Muscle of back (tissue), 13 donors: Measurements from ENCODE around the gene LPIN3. TPM values are rescaled to one million over a fixed set of nuclear protein-coding genes. Genes with fewer than 3 reads are reported as not detected.
"Not testable (repeated sequence)": the region's sequence is repeated elsewhere in the genome, so short reads cannot be mapped to it uniquely, and the experiment has no call there.

Experiments
- DNase-seq, 3 donors: peaks; one replicate each; pipeline versions ENCODE4 v3.0.0 to v3.0.0-alpha.2; 2013
- long read RNA-seq, 9 donors: transcript quantifications; one replicate each; lab custom pipeline, GENCODE V29; 2026
- polyA plus RNA-seq, 10 donors: library from polyadenylated mRNA; unstranded; fragments of 120-200 nt; gene quantifications; one replicate each; pipeline ENCODE4 v1.2.1, GENCODE V29; 2013; ENCODE audit not compliant: insufficient read length in 10 of 10

LPIN3 gene, protein sequence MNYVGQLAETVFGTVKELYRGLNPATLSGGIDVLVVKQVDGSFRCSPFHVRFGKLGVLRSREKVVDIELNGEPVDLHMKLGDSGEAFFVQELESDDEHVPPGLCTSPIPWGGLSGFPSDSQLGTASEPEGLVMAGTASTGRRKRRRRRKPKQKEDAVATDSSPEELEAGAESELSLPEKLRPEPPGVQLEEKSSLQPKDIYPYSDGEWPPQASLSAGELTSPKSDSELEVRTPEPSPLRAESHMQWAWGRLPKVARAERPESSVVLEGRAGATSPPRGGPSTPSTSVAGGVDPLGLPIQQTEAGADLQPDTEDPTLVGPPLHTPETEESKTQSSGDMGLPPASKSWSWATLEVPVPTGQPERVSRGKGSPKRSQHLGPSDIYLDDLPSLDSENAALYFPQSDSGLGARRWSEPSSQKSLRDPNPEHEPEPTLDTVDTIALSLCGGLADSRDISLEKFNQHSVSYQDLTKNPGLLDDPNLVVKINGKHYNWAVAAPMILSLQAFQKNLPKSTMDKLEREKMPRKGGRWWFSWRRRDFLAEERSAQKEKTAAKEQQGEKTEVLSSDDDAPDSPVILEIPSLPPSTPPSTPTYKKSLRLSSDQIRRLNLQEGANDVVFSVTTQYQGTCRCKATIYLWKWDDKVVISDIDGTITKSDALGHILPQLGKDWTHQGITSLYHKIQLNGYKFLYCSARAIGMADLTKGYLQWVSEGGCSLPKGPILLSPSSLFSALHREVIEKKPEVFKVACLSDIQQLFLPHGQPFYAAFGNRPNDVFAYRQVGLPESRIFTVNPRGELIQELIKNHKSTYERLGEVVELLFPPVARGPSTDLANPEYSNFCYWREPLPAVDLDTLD
- polyA plus RNA-seq, result 1 to 10 TPM; 2.6 to 6.5 (median 3.4) TPM
- long read RNA-seq, donor 1, partial matches to known transcripts, result 17 of 17 reads
- long read RNA-seq, donor 1, other reads (novel, unspliced or antisense), result 0 of 17 reads
- long read RNA-seq, donor 2, result 0 reads
- long read RNA-seq, donor 3, result 0 reads
- long read RNA-seq, donor 4, result 0 reads
- long read RNA-seq, donor 5, partial matches to known transcripts, result 14 of 14 reads
- long read RNA-seq, donor 5, other reads (novel, unspliced or antisense), result 0 of 14 reads
- long read RNA-seq, donor 6, partial matches to known transcripts, result 10 of 19 reads
- long read RNA-seq, donor 6, other reads (novel, unspliced or antisense), result 9 of 19 reads
- long read RNA-seq, donor 7, partial matches to known transcripts, result 20 of 20 reads
- long read RNA-seq, donor 7, other reads (novel, unspliced or antisense), result 0 of 20 reads
- long read RNA-seq, donor 8, result 0 reads
- long read RNA-seq, donor 9, result 0 reads

DNA sequence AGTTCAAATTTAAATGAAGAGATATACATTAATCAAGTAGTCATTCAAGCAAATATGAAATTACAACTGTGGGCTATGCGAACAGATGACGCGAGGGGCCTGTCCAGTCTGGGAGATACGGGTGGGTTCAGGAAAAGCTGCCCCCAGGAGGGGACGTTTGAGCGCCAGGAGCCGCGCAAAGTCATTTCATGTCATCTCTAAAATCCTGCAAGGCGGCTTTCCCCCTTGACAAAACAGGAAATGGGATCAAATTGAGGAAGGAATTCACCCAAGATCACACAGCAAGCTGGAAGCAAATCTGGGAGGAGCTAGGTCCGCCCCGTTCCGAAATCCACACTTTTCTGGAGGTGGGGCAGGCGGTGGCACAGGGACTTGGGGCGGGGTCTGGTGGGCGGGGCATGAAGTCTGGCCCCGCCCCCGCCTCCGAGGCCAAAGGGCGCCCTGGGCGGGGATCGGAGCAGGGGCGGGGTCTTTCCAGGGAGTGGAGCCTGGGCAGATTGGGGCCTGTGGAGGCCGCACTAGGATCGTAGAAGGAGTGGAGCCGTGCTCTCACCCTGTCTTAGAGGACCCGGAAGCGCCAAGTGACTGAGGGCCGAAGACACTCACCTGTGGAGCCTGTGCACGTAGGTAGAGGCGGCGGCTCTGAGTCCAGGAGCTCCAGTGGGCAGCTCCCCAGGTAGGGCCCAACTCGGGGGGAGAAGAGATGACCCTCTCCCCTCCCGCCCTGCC is at the start of gene LPIN3:
Gene LPIN3, plus strand, starts transcription at position 495 of the 729 bp plus-strand sequence. CDS start 4,983 bp downstream, outside the sequence.
- peak; percentile 79 to 91 (median 80) for DNase-seq

DNA sequence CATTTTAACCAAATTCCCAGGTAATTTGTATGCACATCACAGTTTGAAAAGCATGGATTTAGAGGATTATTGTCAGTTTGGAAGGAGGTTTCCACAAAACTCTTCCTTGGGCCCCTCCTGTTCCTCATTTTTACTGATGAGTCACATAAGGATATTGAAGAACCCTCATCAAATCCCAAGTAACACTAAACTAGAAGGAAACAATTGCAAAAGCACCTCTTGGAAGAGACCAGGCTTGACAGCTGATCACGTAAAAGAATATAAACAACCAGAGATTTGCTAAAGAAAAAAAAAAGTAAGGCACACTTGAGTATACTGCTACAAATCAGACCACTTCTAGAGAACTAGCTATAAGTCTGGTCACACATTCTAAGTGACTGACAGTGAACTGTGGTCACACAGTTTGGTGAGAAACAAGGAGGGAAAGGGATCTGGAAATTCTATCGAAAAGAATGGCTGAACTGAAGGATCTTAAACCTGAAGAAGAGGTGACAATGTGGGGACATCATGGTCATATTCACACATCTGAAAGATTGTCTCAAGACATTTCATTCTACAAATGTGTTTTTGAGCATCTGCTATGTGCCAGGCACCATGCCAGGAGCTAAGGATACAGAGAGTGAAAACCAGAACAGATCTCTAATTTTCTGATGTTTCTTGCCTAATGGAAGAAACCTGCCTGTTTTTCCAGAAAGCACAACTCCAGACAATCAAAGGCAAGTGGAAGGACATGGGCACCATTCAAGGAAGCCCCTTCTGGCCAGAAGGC is 47.2 kb upstream of the LPIN3 start:
- DNase-seq, result peak in 1 of 3 donors; percentile 44

DNA sequence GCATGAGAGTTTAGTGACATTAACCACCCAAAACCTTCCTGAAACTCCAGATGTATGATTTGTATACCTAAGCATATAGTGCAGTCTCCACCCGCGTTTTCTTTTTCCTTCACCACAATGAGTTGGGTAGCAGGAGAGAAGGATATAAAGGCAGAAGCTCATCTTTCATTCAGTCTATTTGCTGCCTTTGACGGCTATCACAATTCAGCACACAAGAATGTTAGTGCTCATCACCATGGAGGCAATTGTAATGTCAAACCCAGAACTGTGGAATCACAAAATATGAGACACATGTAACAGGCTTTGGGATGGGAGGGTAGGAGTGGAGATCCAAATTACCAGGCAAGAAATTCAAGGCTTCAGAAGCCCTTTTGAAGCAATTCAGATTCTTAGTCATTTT is 40.7 kb upstream of the LPIN3 start:
- DNase-seq, result no peak

DNA sequence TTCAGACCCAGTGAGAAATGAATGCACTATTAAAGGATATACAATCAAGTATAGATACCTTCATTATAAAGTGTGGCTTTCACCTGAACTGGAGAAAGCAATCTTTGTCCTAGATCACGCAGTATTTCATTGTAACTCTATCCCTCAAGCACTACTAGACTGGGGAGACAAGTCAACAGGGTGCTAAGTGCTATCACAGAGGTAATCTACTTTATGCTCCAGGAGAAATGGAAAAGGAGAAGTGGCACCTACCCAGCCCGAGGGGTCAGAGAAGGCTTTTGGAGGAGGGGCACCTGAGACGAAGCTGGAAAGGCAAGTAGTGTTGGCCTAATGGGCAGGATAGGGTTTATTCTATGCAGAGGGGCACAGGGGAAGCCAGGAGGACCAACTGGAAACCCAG is 40.2 kb upstream of the LPIN3 start:
- no peak for DNase-seq

DNA sequence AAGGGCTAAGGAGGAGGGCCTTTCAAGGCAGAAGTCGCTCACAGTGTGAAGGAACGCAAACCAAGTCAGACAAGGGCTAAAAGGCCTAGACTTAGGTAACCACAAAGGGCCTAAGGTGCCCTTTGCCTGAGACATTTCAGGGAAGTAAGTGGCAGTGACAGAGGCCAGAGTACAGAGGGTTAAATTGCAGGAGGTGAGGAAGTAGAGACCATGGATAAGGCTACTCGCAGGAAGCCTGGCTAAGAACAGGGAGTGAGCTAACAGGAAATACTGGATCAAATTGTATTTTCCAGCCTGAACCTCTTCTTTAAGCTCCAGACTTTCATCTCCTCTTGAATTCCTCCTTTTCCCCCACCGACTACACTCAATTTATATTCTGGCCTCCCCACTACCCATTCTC is 39.7 kb upstream of the LPIN3 start:
- DNase-seq, result no peak

DNA sequence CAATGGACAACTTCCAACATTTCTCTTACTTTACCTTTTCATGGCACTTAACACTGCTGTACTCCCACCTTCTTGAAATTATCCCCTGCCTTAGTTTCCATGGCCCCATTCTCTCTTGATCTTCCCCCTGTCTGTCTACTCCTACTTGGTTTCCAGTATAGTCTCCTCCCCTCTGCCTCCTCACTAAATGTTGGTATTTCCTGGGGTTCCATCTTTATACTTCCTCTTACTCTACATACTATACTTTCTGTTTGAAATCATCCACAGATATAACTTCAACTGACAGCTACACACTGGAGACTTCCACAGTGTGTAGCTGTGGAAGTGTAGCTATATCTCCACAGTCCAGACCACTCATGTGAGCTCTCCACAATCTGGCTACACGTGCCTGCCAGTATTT is 36.6 kb upstream of the LPIN3 start:
- DNase-seq, result no peak

DNA sequence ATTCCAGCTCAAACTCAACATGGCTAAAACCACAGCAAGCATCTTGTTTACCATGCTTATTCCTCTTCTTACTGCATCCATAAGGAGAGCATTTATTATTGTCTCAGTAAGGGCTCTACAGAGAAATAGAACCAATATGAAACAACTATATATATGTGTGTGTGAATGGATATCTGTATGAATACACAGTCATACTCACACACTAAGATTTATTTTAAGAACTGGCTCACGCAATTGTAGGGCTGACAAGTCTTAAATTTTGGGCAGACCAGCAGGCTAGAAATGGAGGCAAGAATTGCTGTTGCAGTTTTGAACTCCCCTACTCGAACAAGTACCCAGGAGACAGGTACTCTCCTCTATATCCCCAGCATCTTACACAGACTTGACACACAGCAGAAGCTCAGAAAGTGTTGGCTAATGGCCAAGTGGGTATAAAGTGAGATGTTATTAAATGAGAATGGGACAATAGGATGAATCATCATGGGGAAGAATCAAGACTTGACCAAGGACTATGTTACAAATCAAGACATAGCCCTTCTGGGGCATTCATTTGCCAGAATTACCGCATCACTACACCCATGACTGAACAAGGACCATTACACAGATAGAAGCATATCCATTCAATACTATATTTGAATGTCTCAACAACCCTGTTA is 36.1 kb upstream of the LPIN3 start:
- DNase-seq, result no peak

DNA sequence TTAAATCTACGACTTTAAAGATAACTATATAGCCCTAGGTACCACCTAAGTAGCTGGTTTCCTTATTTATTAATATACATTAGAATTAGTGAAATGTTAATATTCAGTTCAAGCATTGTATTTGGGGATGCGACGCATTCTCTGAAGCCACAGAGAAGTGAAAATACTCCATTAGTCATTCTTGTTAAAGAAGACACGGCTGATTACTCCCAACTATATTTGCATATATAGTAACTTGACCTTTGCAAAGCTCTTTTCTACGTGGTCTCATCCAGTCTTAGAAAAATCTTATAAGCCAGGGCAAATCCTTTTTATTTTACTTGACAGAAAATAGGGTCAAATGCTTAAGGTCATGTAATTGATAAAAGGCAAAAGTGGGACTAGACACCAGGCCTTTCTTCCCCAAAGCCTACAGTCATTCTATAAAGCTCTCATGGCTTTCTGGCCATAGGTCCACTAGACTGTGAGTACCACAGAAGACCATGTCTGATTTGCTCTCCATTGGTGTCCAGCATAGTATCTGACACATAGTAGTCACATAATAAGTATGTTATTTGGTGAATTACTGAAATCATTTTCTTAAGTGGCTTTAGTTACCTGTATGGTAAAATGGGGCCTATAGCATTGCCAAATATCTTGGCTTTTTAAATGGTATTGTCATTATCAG is 34.4 kb upstream of the LPIN3 start:
- no peak for DNase-seq

DNA sequence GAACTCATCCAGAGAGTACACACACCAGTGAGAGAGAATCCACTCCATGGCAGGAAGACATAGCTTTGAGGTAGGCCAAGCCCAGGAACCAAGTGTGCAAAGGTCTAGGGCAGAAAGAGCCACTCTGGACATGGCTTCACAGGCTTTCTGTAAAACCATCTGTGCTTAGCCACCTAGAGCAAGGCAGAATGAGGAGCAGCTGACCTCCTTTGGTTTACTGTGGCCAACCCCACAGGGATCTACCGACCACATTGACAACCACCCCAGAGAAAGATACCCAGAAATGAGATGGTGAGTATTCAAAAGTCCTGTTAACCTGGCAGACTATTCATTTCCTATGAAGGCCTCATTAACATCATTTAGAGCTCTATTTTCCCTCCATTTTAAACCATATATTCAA is 33.6 kb upstream of the LPIN3 start:
- no peak for DNase-seq

DNA sequence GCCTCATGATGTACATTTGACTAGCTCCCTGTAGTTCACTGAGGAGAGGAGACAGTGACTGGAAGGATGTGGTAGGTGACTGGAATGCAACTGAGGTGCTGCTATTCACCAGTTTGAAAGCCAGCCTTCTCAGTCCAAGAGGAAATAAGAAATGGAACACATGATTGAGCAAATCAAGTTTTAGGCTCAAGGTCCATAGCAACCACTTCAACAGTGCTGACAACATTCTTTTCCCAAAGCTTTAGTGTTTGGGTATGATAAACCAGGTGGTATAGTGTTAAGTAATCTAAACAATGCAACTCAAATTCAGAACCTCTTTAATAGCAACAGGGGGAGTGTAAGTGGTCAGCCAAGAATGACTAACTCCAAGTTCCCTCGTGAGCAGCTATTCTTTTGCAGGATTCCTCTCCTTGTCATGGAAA is 32.3 kb upstream of the LPIN3 start:
- DNase-seq, result peak in 2 of 3 donors; percentile 44 to 59

DNA sequence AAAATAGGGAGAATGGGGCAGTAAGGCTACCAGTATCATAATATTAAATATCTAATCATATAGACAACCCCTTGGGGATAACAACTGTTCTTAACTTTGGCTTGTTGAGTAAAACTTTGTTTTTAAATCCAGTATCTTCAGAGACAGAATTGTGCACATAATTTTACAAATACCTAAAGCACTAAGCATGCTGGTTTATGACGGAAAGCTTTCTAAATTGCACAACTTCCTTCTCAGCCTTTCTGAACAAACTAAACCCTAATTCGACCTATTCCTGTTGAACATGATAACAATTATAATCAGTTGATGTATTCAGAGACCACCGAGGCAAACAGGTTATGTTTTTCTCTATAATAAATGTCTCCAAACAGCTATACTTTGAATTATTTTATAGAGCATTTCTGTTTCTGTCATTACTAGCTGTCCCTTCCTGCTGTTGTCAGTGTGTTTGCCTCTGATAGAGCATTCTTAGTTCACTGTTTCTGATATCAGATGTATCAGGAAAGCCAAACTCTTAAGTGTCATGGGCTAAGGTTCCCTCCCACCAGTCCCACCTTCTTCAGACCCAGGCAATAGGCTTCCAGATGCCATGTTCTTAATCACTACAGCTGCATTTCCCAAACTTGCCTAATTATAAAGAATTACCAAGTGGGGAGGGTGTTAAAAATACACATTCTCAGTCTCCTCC is 31.8 kb upstream of the LPIN3 start:
- peak in 1 of 3 donors; percentile 37 for DNase-seq

DNA sequence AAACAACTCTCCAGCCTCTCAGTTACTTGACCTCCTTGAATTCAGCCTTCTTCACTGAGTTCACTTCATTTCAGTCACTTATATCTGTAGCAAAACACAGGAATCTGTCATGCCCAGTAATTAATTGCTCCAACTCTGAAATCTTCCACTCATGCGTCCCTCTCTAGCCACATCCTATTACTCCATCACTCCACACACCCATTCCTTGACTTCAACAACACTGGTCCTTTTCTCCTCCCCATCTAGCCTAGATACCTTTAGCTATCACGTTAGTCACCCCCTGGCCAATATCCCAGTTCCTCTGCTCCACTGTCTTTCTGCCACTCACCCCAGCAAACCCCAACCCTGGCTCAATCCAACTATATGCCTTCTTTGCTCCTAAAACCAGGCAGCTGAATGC is 30.8 kb upstream of the LPIN3 start:
- no peak for DNase-seq

DNA sequence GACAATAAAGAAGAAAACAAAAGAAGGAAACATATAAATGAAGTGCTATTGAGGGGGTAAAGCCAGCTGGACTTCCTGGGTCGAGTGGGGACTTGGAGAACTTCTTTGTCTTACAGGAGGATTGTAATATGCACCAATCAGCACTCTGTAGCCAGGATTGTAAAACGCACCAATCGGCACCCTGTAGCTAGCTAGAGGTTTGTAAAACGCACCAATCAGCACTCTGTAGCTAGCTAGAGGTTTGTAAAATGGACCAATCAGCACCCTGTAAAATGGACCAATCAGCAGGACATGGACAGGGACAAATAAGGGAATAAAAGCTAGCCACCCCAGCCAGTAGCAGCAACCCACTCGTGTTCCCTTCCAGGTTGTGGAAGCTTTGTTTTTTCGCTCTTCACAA is 28.6 kb upstream of the LPIN3 start:
- DNase-seq, result not testable (repeated sequence)

DNA sequence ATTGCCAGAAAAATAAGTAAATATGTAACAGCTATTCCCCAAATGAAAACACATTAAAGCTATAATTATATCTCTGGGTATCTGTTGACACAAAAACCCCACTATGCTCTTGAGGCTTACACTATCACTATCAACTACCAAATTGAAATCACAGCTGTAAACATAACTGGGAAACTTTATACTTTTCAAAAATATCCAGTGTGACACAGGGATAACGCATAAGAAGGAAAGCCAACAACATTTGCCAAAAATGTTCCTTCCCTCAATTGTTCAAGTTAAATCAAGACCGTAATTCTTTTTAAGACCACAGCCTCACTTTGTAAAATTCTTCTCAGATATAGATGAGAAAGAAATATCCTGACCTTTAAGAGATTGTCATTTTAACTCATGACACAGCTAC is 26.2 kb upstream of the LPIN3 start:
- peak in 1 of 3 donors; percentile 18 for DNase-seq

DNA sequence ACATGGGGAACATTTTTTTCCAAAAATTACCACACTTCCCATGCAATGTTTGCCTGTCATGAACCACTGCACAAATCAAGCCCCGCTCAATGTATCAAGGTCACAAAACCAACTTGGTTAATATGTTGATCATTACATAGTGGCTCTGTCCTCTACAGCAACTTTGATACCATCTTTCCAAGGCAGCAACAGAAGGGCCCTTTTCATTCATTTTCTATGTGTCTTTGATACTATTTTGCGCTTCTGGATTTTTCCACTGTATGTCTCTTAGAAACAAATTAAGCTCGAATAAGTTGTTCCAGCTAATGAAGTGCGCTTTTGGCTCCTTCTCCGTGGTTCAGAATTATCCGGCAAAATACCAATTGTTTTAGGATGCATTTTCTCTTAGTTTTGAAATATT is 24.6 kb upstream of the LPIN3 start:
- no peak for DNase-seq

DNA sequence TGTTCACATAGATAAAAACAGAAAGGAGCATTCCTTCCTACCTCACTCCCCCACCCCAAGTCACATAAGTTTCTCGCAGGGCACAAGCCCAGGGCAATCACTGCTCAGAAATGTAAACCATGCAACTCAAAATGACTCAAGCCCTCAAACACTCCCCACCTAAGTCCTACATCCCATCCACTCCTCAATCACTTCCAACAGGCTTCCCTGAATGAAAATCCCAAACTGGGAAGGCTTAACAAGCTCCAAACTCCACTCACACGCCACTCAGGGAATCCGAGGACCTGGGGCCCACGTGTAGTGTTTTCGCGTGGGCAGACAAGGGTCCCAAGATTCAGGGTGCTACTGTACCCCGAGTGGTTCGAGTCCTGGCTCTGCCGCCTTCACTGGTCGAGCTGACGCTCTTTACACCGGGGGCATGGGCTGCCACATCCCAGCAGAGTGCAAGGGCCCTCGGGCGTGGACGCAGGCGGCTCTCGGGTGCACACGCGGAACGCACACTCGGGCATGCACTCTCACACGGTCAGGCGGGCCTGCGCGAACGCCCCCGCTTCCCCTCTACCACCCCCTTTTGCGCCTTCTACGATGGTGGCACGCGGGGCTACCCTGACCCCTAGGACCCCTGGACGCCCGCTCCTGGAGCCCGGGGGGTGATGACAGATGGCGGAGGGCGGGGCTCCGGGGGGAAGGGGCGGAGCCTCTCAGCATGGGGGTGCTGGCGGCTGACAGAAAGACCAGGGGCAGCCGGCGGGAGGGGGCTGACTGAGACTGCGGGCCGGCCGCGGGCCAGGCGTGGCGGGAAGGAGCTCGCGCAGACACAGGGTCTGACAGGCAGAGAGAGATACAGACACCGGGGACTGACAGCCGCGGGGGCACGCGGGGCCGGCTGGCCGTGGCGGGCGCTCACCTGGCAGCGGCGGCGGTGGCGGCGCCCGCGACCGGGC is 23.7 kb upstream of the LPIN3 start:
- peak; percentile 70 to 88 (median 81) for DNase-seq

DNA sequence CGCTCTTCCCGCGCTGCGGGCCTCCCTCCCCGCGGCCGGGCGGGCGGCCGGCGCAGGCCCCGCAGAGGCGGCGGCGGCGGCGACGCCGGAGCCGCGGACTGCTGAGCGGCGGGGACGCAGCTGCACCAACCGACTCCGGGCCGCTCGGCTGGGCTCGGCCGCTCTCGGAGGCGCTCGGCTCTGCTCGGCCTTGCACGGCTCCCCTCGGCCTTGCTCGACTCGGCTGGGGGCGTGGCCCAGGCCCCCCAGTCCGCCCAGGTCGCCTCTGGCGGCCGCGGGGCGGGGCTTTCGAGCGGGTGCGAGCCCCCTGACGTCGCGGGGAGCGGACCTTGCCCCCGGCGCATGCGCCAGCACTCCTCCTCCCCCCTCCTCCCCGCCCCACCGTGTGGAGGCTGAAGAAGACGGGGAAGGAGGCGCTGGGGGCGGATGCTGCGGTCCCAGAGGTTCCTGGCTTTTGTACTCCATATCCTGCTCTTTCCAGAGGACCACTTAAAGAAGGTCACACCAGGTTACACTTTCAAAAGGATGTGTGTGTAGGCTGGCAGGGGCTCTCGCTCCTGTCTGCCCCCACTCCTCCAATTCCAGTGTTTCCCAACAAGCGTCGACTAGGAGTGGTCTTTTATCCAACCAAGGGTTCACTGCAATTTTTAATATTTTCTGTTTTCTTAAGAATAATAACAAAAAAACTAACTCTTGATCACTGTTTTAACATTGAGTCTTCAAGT is 22.9 kb upstream of the LPIN3 start, which contains the start of gene ZHX3:
Gene ZHX3, minus strand, starts transcription at position 186 of the 725 bp plus-strand sequence. CDS start 112,815 bp downstream, outside the sequence.
- DNase-seq, result peak; percentile 98 to 99 (median 98)
